HK-2 (cell line): ENCODE data around the gene GLE1.
"Not testable (repeated sequence)": the region's sequence is repeated elsewhere in the genome, so short reads cannot be mapped to it uniquely, and the experiment has no call there.

Experiments used
- DNase-seq: peaks from one replicate; pipeline ENCODE4 v3.0.0-alpha.2; 2018; ENCODE audit not compliant: unreplicated experiment

The GLE1 gene

GRCh38 chr9:128497824-128498610 lies 6.5 kb upstream of the GLE1 start:
- DNase-seq: no peak

DNA sequence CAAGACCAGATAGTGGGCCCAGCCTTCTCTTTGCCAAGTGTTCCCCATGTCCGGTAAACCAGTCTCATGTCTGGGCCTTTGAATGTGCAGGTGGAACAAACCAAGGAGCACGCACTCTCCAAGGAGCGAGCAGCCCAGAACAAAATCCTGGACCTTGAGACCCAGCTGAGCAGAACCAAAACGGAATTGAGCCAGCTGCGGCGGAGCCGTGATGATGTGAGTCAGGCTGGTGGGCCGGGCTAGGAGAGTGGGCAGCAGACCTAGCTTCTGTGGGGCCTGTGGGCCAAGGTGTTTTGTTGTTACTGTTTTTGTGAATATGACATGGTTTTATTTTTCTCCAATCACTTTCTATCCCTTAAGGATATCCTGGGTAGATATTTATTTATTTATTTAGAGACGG lies 5.6 kb upstream of the GLE1 start:
- DNase-seq: no peak

DNA sequence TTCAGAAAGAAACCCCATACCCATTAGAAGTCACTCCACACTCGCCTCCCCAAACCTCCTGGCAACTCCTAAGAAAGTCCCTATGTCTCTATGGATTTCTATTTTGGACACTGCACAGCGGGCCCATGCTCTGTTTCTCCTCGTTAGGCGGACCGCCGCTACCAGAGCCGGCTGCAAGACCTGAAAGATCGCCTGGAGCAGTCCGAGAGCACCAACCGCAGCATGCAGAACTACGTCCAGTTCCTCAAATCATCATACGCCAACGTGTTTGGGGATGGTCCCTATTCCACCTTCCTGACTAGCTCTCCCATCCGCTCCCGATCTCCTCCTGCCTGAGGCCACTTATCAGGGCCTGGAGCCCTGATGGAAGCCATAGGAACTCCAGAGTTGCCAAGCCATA lies 4.6 kb upstream of the GLE1 start:
- no peak for DNase-seq

GRCh38 chr9:128503415-128503825 lies 1.1 kb upstream of the GLE1 start:
- DNase-seq: not testable (repeated sequence)

DNA sequence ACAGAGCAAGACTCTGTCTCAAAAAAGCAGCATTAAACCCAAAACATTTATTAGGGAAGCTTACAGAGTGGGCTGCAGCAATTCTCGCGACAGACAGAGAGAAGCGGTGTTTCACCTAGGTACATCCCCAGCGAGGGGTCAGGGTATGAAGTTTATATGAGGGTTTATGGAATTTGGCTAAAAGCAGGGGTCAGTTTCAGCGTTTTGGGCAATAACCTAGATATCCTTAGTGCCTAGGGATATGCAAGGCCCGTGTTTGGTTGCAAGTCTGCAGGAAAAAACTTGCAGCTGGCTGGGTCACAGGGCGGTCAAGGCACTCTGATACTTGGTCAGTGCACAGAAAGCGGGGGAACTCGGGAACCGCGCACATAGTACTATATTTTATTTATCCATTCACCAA lies 649 bp upstream of the GLE1 start:
- DNase-seq: no peak

DNA sequence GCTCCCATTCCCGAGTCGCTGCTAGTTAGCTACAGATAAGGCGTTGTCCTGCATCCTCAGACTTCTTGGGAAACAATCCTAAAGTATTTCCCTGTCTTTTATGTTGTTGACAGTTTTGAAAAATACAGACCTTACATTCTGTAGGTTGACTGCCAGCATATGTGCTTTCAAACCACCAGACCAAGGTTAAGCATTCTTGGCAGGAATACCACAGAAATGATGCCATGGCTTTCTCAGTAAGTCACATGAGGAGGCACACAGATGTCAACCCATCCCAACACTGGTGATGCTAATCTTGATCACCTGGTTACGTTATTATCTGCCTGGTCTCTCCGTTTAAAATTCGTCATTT lies 871 bp downstream of the GLE1 start:
- DNase-seq: no peak

DNA sequence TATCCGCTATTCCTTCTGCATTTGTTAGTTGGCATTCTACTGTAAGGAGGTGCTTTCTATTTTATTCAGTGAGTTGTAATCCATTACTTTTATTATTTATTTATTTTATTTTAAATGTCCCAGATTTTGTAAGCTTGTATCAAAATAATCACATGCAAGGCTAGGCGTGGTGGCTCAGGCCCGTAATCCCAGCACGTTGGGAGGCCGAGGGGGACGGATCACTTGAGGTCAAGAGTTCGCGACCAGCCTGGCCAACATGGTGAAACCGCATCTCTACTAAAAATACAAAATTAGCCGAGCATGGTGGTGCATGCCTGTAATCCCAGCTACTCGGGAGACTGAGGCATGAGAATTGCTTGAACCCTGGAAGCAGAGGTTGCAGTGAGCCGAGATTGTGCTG lies 1.4 kb downstream of the GLE1 start:
- DNase-seq: not testable (repeated sequence)

DNA sequence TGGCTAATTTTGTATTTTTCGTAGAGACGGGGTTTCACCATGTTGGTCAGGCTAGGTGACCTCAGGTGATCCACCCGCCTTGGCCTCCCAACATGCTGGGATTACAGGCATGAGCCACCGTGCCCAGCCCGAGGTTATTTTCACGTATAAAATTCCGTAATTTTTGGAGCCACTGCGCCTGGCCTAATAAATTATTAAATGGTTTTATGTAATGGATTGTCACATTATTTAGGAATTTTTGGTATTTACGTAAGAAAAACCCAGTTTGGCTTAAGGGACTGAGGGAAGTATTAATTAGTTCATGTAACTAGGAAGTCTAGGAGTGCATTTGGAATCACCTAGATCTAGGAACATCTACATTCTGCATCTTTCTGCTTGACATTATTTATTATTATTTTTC lies 8.3 kb downstream of the GLE1 start:
- no peak for DNase-seq

GRCh38 chr9:128521956-128522355 lies 17.4 kb downstream of the GLE1 start:
- no peak for DNase-seq

GRCh38 chr9:128523199-128523925 lies 18.8 kb downstream of the GLE1 start:
- no peak for DNase-seq

DNA sequence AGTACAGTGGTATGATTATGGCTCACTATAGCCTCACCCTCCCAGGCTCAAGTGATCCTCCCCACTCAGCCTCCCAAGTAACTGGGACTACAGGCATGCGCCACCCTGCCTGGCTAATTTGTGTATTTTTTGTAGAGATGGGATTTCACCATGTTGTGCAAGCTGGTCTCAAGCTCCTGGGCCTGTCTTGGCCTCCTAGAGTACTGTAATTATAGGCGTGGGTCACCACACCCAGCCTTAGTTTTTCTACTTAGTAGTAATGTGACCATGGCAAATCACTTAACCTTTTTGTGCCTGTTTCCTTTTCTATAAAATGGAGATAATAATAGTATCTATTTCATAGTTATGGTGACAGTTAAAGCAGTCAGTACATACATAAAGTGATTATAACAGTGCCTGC lies 22.2 kb downstream of the GLE1 start:
- DNase-seq: no peak

DNA sequence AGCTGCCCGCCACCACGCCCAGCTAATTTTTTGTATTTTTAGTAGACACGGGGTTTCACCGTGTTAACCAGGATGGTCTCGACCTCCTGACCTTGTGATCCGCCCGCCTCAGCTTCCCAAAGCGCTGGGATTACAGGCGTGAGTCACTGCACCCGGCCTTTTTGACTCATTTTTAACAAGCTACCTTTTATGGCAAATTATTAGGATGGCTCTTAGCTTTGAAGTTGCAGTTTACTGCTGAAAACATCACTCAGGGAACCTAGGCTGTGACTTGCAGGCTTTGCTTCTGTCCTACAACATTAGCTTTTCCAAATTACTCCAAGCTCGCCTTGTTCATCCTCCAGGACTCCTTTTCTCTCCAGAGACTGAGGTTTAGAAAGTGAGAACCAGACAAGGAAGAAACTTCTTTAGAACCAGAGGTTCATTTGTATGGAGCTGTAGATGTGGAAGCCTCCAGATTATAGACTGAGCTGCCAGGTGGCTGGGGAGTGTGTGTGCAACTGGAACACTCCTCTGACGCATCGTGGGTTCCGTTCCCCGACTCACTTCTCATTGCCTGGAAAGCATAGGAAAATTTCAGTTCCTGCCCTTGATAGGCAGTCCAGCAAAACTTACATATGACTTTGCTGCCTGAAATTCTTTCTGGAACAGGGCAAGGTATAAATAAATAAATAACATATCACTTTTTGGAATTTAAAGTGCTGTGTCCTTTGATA lies 24.1 kb downstream of the GLE1 start:
- DNase-seq: no peak

DNA sequence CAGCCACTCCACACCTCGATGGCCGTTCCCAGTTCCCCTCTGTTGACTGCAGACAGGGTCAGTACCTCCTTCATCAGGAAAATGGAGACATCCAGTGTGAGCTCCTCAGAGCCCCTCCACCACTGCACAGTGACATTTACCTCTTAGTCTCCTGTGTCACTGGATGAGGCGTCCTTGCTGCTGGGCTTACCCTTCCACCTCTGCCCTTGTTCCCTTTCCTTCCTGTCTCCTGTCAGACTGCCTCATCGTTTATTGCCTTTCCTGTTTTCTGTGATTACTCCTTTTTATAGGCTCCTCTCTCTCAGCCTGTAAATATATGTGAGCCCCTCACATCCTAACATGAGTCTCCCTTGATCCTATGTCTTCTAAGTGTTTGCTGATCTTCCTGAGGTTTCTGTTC lies 24.7 kb downstream of the GLE1 start:
- no peak for DNase-seq

GRCh38 chr9:128532581-128532980 lies 28.1 kb downstream of the GLE1 start:
- no peak for DNase-seq

GRCh38 chr9:128540634-128541360 lies 36.3 kb downstream of the GLE1 start:
- no peak for DNase-seq

DNA sequence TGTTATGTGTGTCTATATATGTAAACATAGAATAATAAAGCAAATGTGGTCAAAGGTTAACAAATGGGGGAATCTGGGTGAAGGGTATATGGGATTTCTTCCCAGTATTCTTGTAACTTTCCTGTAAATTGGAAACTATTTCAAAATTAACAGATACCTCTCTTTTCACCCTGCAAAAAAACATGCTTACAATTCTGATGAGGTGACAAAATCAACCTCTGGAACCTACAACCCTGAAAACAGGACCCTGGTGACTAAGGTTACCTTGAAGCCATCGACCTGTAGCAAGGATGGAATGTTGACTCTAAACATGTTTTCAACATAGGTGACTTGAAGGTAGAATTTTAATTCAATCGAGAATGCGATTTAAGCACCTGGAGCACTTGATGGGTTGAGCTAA lies 42.0 kb downstream of the GLE1 start:
- no peak for DNase-seq

GRCh38 chr9:128548876-128549275 lies 44.4 kb downstream of the GLE1 start:
- DNase-seq: no peak

DNA sequence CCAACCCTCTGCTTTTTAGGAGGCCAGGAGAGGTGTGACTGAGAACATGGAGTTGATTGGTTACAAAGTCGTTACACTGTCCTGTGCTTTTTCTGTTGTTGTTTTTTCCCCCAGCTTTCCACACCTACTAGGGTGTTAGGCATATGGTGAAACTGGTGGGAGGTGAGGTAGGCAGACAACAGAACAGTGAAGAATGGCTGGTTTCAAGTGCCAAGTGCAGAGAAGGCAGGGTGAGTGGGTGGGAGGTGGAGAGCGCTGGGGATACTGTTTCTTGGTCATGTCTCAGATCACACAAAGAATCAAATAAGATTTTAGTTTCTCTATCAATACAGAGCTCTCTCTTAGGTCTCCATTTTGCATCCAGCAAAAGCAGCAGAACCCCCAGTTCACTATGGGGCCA lies 45.7 kb downstream of the GLE1 start:
- no peak for DNase-seq

DNA sequence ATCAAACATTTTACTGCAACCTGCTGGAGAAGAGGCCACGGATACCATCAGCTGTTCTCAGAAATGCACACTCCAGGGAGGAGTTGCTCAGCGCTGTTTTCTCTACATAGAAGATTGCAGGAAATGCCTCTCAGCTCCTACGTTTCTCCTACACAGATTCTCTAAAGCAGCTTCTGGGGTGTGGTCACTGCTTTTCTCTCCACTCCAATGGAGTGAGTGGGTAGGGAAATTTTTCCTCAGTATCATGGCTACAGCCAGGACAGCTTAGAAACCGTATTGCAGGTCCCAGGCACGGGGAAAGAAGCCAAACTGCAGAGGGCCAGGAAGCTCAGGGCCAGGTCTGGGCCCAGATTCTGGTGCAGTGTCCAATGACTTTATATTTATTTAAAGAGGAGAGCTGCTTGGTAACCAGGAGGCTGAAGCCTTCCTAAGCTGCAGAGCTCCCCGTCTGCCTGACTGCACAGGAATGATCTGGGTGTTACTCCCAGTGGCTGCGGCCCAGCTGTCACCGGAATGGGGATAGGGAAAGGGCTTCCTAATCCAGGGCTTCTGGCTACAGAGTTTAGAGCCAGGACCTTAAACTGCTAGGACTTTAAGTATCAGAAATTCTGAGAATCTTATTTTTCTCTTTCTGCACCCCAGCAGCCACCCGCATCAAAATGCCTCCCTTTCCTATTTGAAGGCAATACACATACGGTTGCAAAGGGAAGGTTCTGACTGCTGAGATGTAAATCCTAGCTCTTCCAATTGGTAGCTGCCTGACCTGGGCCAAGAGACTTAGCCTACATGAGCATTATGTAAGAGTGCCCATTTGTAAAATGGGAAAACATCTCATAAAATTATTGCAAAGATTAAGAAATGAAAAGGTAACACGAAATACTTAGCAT lies 46.5 kb downstream of the GLE1 start:
- peak; percentile 31 for DNase-seq

DNA sequence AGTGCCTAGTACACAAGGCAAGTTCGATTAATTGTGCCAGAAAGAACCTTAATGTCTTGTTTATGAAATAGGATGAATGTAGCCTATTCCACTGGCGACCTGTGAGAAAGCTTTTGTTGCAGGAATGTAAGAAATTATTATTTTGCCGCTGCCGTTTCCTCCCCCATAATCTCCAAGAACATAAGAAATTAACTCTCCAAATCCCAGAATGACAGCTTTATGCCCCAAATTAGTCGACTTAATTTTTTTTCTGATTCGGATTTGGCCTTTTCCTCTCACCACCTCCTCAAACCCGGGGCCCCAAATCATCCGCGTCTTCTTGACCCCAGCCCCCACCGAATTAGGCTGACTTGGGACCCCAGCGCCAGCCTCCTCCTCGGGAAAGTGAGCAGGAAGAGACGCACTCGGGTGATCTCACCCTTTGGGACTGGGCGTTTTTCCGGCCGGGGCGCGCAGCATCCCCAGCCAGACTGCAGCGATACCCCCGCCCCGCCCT lies 47.2 kb downstream of the GLE1 start:
- DNase-seq: no peak

- DNase-seq: peak; percentile 91
Measured at GRCh38 chr9:128552153-128552743, 47.7 kb downstream of the GLE1 start, which contains the start of gene SPTAN1. Gene SPTAN1 (plus strand): TSS chr9:128552587. CDS start chr9:128566741, 14,154 bp downstream.
